HL-60 (cell line): ENCODE data around the gene KCTD11.
A peak's percentile ranks its signal among the peaks of the same experiment; 100 is the strongest.
"Not testable (repeated sequence)": the region's sequence is repeated elsewhere in the genome, so short reads cannot be mapped to it uniquely, and the experiment has no call there.

Experiments used
- DNase-seq, 2 experiments: peaks; one replicate each; pipeline ENCODE4 v3.0.0-alpha.2; 2010 to 2020; ENCODE audit warnings: low read depth in 1 of 2, low spot score in 1 of 2
- H3K27ac ChIP-seq: fragments of 250-450 bp; sonication (Bioruptor Pico); replicated peaks from 2 replicates; pipeline ENCODE4 v1.5.1; 2020; ENCODE audit warnings: mild to moderate bottlenecking, moderate library complexity
- H3K27me3 ChIP-seq: fragments of 250-450 bp; sonication (Bioruptor Pico); 2 replicates; pipeline ENCODE4 v1.5.1; 2021; ENCODE audit warnings: mild to moderate bottlenecking, moderate library complexity; ENCODE audit not compliant: insufficient read depth, poor library complexity, severe bottlenecking
- H3K4me3 ChIP-seq: replicated peaks from 2 replicates; pipeline ENCODE4 v1.5.1; 2011; ENCODE audit warnings: mild to moderate bottlenecking, control low read depth, low read length; ENCODE audit not compliant: insufficient read depth
- GABPA ChIP-seq: IDR thresholded peaks from 2 replicates; pipeline ENCODE4 v1.6.1; 2012; ENCODE audit warnings: low read depth
- POLR2AphosphoS5 ChIP-seq: IDR thresholded peaks from 2 replicates; pipeline ENCODE4 v1.6.1; 2012; ENCODE audit warnings: low read depth
- SPI1 ChIP-seq: IDR thresholded peaks from 2 replicates; pipeline ENCODE4 v1.6.1; 2012; ENCODE audit warnings: low read depth, mild to moderate bottlenecking, borderline replicate concordance
- TF ChIP-seq, protein P1 (sequence below): IDR thresholded peaks from 2 replicates; pipeline ENCODE4 v1.6.1; 2012; ENCODE audit warnings: low read depth; ENCODE audit not compliant: insufficient replicate concordance
- TF ChIP-seq, protein P2 (sequence below): IDR thresholded peaks from one replicate; pipeline ENCODE4 v1.5.1; 2011; ENCODE audit warnings: low read length, control low read depth, inconsistent platforms; ENCODE audit not compliant: insufficient read depth

KCTD11 gene

DNA sequence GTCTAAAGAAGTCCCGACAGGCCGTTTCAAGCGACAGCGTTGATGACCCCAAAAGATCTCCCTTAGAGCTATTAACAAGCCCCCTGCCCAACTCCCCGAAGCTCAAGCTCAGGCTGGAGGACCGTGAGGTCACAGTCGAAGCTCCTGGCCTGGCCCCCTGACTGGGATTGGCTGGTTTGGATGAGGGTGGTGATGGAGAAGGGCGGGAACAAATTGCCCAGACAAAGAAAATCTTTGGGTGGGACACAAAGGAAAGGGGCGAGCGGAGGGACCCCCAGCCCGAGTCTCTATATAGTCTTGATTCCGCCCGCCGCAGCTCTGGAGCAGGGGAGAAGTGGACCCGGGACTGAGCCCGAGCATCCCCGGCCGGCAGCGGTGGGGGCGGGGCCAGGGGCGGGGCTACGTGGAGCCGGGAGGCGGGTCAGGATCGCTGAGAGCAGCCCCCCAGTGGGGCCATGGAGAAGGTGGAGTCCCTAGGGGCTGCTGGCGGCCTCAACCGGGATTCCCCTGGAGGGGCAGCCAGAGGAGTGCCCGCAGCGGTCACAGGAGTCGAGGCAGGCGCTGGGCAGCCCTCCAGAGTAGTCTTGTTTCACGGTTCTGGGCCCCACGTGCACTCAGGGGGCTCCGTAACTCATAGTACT is 21.8 kb upstream of the KCTD11 start:
- H3K27me3 ChIP-seq, result no peaks in the 10 kb centered on the region
- peak overlapping the region; percentile 85 for H3K27ac ChIP-seq
- TF ChIP-seq GABPA, result no peak
- TF ChIP-seq, protein P1, sequence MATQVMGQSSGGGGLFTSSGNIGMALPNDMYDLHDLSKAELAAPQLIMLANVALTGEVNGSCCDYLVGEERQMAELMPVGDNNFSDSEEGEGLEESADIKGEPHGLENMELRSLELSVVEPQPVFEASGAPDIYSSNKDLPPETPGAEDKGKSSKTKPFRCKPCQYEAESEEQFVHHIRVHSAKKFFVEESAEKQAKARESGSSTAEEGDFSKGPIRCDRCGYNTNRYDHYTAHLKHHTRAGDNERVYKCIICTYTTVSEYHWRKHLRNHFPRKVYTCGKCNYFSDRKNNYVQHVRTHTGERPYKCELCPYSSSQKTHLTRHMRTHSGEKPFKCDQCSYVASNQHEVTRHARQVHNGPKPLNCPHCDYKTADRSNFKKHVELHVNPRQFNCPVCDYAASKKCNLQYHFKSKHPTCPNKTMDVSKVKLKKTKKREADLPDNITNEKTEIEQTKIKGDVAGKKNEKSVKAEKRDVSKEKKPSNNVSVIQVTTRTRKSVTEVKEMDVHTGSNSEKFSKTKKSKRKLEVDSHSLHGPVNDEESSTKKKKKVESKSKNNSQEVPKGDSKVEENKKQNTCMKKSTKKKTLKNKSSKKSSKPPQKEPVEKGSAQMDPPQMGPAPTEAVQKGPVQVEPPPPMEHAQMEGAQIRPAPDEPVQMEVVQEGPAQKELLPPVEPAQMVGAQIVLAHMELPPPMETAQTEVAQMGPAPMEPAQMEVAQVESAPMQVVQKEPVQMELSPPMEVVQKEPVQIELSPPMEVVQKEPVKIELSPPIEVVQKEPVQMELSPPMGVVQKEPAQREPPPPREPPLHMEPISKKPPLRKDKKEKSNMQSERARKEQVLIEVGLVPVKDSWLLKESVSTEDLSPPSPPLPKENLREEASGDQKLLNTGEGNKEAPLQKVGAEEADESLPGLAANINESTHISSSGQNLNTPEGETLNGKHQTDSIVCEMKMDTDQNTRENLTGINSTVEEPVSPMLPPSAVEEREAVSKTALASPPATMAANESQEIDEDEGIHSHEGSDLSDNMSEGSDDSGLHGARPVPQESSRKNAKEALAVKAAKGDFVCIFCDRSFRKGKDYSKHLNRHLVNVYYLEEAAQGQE, result no peak
- no peak for TF ChIP-seq POLR2AphosphoS5
- no peak for TF ChIP-seq SPI1
- TF ChIP-seq, protein P2, sequence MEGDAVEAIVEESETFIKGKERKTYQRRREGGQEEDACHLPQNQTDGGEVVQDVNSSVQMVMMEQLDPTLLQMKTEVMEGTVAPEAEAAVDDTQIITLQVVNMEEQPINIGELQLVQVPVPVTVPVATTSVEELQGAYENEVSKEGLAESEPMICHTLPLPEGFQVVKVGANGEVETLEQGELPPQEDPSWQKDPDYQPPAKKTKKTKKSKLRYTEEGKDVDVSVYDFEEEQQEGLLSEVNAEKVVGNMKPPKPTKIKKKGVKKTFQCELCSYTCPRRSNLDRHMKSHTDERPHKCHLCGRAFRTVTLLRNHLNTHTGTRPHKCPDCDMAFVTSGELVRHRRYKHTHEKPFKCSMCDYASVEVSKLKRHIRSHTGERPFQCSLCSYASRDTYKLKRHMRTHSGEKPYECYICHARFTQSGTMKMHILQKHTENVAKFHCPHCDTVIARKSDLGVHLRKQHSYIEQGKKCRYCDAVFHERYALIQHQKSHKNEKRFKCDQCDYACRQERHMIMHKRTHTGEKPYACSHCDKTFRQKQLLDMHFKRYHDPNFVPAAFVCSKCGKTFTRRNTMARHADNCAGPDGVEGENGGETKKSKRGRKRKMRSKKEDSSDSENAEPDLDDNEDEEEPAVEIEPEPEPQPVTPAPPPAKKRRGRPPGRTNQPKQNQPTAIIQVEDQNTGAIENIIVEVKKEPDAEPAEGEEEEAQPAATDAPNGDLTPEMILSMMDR, result no peak
- peak in 1 of 2 experiments; percentile 66 for DNase-seq
- H3K4me3 ChIP-seq, result peak overlapping the region; percentile 77

DNA sequence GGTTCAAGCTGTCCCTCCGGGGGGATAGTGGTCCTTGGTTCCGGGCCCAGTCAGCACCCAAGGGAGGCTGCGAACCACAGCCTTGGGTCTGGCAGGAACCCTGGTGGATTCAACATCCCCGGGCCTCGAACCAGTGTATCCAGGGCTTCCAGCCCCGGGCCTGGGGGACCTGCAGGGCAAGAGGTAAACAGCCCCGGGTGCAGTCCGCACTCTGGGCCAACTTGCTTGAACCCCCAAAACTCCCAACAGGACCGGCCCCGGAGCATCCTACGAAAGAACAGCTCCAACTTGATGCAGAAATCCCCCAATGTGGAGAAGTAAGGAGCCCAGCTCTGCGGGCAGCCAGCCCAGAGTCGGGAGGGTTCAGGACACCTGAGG is 21.3 kb upstream of the KCTD11 start:
- peak overlapping the region; percentile 85 for H3K27ac ChIP-seq
- no peak for DNase-seq
- H3K4me3 ChIP-seq, result peak overlapping the region; percentile 77
- TF ChIP-seq, protein P2, result no peak
- no peak for TF ChIP-seq SPI1
- TF ChIP-seq, protein P1, result no peak
- H3K27me3 ChIP-seq, result no peaks in the 10 kb centered on the region

DNA sequence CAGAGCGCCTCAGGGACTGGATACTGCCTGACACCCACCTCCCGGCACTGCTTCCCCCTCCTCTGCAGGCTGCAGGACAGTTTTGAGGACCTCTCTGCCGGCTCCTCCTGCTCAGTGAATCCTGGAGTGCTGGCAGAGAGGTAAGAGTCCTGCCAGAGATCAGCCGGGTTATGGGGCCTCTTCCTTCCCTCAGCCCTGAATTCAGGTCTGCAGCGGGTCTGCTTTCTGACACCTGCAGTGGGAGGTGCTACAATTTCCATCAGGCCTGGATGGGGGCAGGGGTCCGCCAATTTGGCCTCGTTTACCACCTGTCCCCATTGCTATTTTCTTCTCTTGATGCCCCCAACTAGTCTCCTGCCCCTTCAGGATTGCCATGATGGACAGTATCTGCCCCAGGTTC is 19.9 kb upstream of the KCTD11 start:
- no peak overlapping the region for H3K27ac ChIP-seq
- H3K27me3 ChIP-seq, result no peaks in the 10 kb centered on the region
- TF ChIP-seq, protein P1, result no peak
- TF ChIP-seq POLR2AphosphoS5, result no peak
- TF ChIP-seq SPI1, result no peak
- TF ChIP-seq, protein P2, result no peak
- no peak for TF ChIP-seq GABPA
- no peak overlapping the region for H3K4me3 ChIP-seq
- no peak for DNase-seq

DNA sequence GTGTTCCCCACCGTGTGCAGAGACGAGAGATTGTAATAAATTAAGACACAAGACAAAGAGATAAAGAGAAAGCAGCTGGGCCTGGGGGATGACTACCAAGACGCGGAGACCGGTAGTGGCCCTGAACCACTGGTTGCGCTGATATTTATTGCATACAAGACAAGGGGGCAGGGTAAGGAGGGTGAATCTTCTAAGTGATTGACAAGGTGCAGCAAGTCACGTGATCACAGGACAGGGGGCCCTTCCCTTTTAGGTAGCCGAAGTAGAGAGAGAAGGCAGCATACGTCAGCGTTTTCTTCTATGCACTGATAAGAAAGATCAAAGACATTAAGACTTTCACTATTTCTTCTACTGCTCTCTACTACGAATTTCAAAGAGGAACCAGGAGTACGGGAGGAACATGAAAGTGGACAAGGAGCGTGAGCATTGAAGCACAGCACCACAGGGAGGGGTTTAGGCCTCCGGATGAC is 19.3 kb upstream of the KCTD11 start:
- not testable (repeated sequence) for H3K4me3 ChIP-seq, H3K27me3 ChIP-seq, H3K27ac ChIP-seq, DNase-seq
